SKM-1 treated with dmso at 0.1 percent for 144 hours (cell line): ENCODE results near the gene ST3GAL3.

Experiments used
- DNase-seq: peaks from one replicate; lab custom pipeline; 2025; ENCODE audit not compliant: unreplicated experiment; lab: John Stamatoyannopoulos, UW

ST3GAL3 gene

GRCh38 chr1:43786201-43786958 is 79.0 kb downstream of the ST3GAL3 start:
- no peak for DNase-seq

GRCh38 chr1:43786960-43787359 is 79.6 kb downstream of the ST3GAL3 start:
- DNase-seq: no peak

- no peak for DNase-seq
Observed at GRCh38 chr1:43789604-43790550, 82.5 kb downstream of the ST3GAL3 start.

- DNase-seq: no peak
Observed at GRCh38 chr1:43791243-43791642, 83.9 kb downstream of the ST3GAL3 start.

GRCh38 chr1:43796111-43796581 is 88.8 kb downstream of the ST3GAL3 start:
- no peak for DNase-seq

GRCh38 chr1:43797891-43798290 is 90.6 kb downstream of the ST3GAL3 start:
- DNase-seq: peak; percentile 19

GRCh38 chr1:43799656-43800635 is 92.6 kb downstream of the ST3GAL3 start:
- DNase-seq: no peak

GRCh38 chr1:43800771-43801170 is 93.4 kb downstream of the ST3GAL3 start:
- DNase-seq: no peak

- DNase-seq: no peak
Observed at GRCh38 chr1:43801203-43801602, 93.9 kb downstream of the ST3GAL3 start.

GRCh38 chr1:43802356-43802980 is 95.1 kb downstream of the ST3GAL3 start:
- DNase-seq: no peak

- DNase-seq: no peak
Observed at GRCh38 chr1:43803105-43803504, 95.8 kb downstream of the ST3GAL3 start.

GRCh38 chr1:43803646-43804045 is 96.3 kb downstream of the ST3GAL3 start:
- no peak for DNase-seq

- DNase-seq: no peak
Observed at GRCh38 chr1:43804569-43804968, 97.2 kb downstream of the ST3GAL3 start.

GRCh38 chr1:43805340-43805739 is 98.0 kb downstream of the ST3GAL3 start:
- no peak for DNase-seq

GRCh38 chr1:43806183-43806582 is 98.8 kb downstream of the ST3GAL3 start:
- DNase-seq: no peak

GRCh38 chr1:43809097-43809673 is 101.8 kb downstream of the ST3GAL3 start:
- DNase-seq: no peak

- DNase-seq: no peak
Observed at GRCh38 chr1:43812579-43812978, 105.2 kb downstream of the ST3GAL3 start.

- no peak for DNase-seq
Observed at GRCh38 chr1:43814401-43814800, 107.1 kb downstream of the ST3GAL3 start.

GRCh38 chr1:43817304-43817939 is 110.1 kb downstream of the ST3GAL3 start:
- no peak for DNase-seq
